Endothelial cell of umbilical vein (primary cell): ENCODE measurements around the gene OR6B2. TPM values are rescaled to one million over a fixed set of nuclear protein-coding genes. Genes with fewer than 3 reads are reported as not detected.

Source experiments
- Bru-seq: library from RNA; stranded (reverse); fragments of 400-500 nt; gene quantifications from one replicate; lab custom pipeline; 2021; lab: Mats Ljungman, UMichigan
- BruChase-seq, 2 experiments: library from RNA; stranded (reverse); fragments of 400-500 nt; gene quantifications; one replicate each; lab custom pipeline; 2021; lab: Mats Ljungman, UMichigan
- BruUV-seq: library from RNA; stranded (reverse); fragments of 400-500 nt; replicated peaks from 2 replicates; lab custom pipeline; 2021; lab: Mats Ljungman, UMichigan
- CTCF ChIA-PET: fragments of 300-600, 350-600 bp; sonication (Branson Sonifier 250); formaldehyde crosslinking; loops from one replicate; lab custom pipeline; 2021; ENCODE audit warnings: antibody characterized with exemption, inconsistent platforms; lab: Charles Lee
- POLR2A ChIA-PET: fragments of 300-600, 350-600 bp; sonication (Branson Sonifier 250); formaldehyde crosslinking; loops from one replicate; lab custom pipeline; 2021; ENCODE audit warnings: antibody characterized with exemption, inconsistent platforms; lab: Charles Lee
- DNase-seq: peaks from one replicate; pipeline ENCODE4 v3.0.0-alpha.2; 2011; ENCODE audit warnings: low read depth, low spot score
- FAIRE-seq: peaks from 2 replicates; lab custom pipeline; 2011; peaks lifted over from hg19 to GRCh38; lab: Jason Lieb, UNC
- H2AFZ ChIP-seq: 2 replicates; pipeline ENCODE4 v1.6.0; 2012; ENCODE audit warnings: low read depth, low read length, control low read depth, inconsistent platforms
- H3K27ac ChIP-seq: 2 replicates; pipeline ENCODE4 v1.5.1; 2011; ENCODE audit warnings: low read depth, mild to moderate bottlenecking, control low read depth, low read length, moderate library complexity; ENCODE audit not compliant: insufficient read depth
- H3K27me3 ChIP-seq, 2 experiments: 2 replicates each; pipeline versions ENCODE4 v1.6.0 to v1.6.1; 2011; ENCODE audit warnings: low read length in 2 of 2, mixed read lengths in 1 of 2; ENCODE audit not compliant: control insufficient read depth in 2 of 2, insufficient read depth in 2 of 2
- H3K36me3 ChIP-seq, 2 experiments: 2 replicates in 1 of 2; 3 replicates in 1 of 2; pipeline ENCODE4 v1.5.1; 2011; ENCODE audit warnings: low read length in 2 of 2, mild to moderate bottlenecking in 1 of 2, moderate library complexity in 1 of 2; ENCODE audit not compliant: control insufficient read depth in 2 of 2, insufficient read depth in 2 of 2; ENCODE audit errors: extremely low read depth in 1 of 2
- H3K4me1 ChIP-seq: 3 replicates; pipeline ENCODE4 v1.5.1; 2011; ENCODE audit warnings: mild to moderate bottlenecking, low read length; ENCODE audit not compliant: control insufficient read depth, insufficient read depth; ENCODE audit errors: extremely low read depth
- H3K4me2 ChIP-seq: 2 replicates; pipeline ENCODE4 v1.6.1; 2011; ENCODE audit warnings: low read length, control low read depth, mixed read lengths; ENCODE audit not compliant: insufficient read depth
- H3K4me3 ChIP-seq, 3 experiments: fragments of 200-600 bp in 1 of 3; sonication (generic), shearing (Covaris generic) in 1 of 3; replicated peaks in 1 of 3; 2 replicates each; pipeline ENCODE4 v1.5.1; 2011 to 2016; ENCODE audit warnings: control low read depth in 3 of 3, low read length in 3 of 3, mild to moderate bottlenecking in 2 of 3, inconsistent platforms in 1 of 3, low read depth in 1 of 3, moderate library complexity in 1 of 3; ENCODE audit not compliant: insufficient read depth in 1 of 3
- H3K79me2 ChIP-seq: 2 replicates; pipeline ENCODE4 v1.6.0; 2012; ENCODE audit warnings: low read length, inconsistent platforms; ENCODE audit not compliant: control insufficient read depth, insufficient read depth
- H3K9ac ChIP-seq: replicated peaks from 2 replicates; pipeline ENCODE3; 2011; ENCODE audit warnings: low read length, control low read depth; ENCODE audit not compliant: insufficient read depth; ENCODE audit errors: extremely low read depth
- H3K9me1 ChIP-seq: replicated peaks from 3 replicates; pipeline ENCODE4 v1.6.0; 2011; ENCODE audit warnings: mild to moderate bottlenecking, low read length; ENCODE audit not compliant: control insufficient read depth, insufficient read depth; ENCODE audit errors: extremely low read depth
- H3K9me3 ChIP-seq: replicated peaks from 2 replicates; pipeline ENCODE4 v1.5.1; 2012; ENCODE audit warnings: low read length, inconsistent platforms; ENCODE audit not compliant: control insufficient read depth, insufficient read depth
- H4K20me1 ChIP-seq: replicated peaks from 2 replicates; pipeline ENCODE3; 2011; ENCODE audit warnings: mild to moderate bottlenecking, low read length; ENCODE audit not compliant: control insufficient read depth, insufficient read depth; ENCODE audit errors: extremely low read depth
- CTCF ChIP-seq, 2 donors: IDR thresholded peaks; 1 replicate in 1 of 2; 2 replicates in 1 of 2; pipeline ENCODE4 v1.5.1; 2011; ENCODE audit warnings: low read length in 2 of 2, mild to moderate bottlenecking in 2 of 2, moderate library complexity in 2 of 2, control low read depth in 1 of 2, inconsistent platforms in 1 of 2, low read depth in 1 of 2; ENCODE audit not compliant: insufficient read depth in 1 of 2; ENCODE audit errors: extremely low read depth in 1 of 2
- EZH2 ChIP-seq: IDR thresholded peaks from 2 replicates; pipeline ENCODE4 v1.6.1; 2012; ENCODE audit warnings: borderline replicate concordance, low read depth, mild to moderate bottlenecking, moderate library complexity, low read length, inconsistent platforms; ENCODE audit not compliant: severe bottlenecking
- FOS ChIP-seq: IDR thresholded peaks from 2 replicates; pipeline ENCODE4 v1.6.1; 2011; ENCODE audit warnings: mild to moderate bottlenecking, low read length, moderate library complexity, borderline replicate concordance; ENCODE audit not compliant: insufficient read depth
- GATA2 ChIP-seq: IDR thresholded peaks from 2 replicates; pipeline ENCODE4 v1.7.0; 2011; ENCODE audit warnings: low read depth, mild to moderate bottlenecking, moderate library complexity, mixed read lengths, low read length; ENCODE audit not compliant: insufficient read length, insufficient read depth
- JUN ChIP-seq: IDR thresholded peaks from 2 replicates; pipeline ENCODE4 v1.6.1; 2011; ENCODE audit warnings: borderline replicate concordance, low read depth; ENCODE audit not compliant: insufficient read length, insufficient read depth
- MAX ChIP-seq: IDR thresholded peaks from 2 replicates; pipeline ENCODE4 v1.6.1; 2011; ENCODE audit not compliant: insufficient read depth, insufficient read length
- MYC ChIP-seq: IDR thresholded peaks from one replicate; pipeline ENCODE4 v1.6.1; 2011; ENCODE audit warnings: mild to moderate bottlenecking, low read depth, low read length
- POLR2A ChIP-seq: IDR thresholded peaks from 2 replicates; pipeline ENCODE4 v1.6.1; 2012; ENCODE audit warnings: low read depth, mild to moderate bottlenecking, control low read depth, low read length
- POLR2AphosphoS5 ChIP-seq: IDR thresholded peaks from 2 replicates; pipeline ENCODE4 v1.6.1; 2012; ENCODE audit warnings: low read depth, mild to moderate bottlenecking, control low read depth, low read length, moderate library complexity; ENCODE audit not compliant: insufficient read depth
- dilution Hi-C: fragments of 300-500 bp; cut with MboI; formaldehyde crosslinking; loops from one replicate; pipeline ENCODE4 v1.15.0; 2019; ENCODE audit warnings: low sequenced_read_pairs; ENCODE audit not compliant: extremely low pct_ligation_motif_present
- intact Hi-C: fragments of 100-400 bp; cut with micrococcal nuclease; formaldehyde crosslinking; loops from one replicate; pipeline ENCODE4 v1.10.0; 2022
- long read RNA-seq: library from polyadenylated mRNA; stranded (forward); transcript quantifications from one replicate; pipeline ENCODE4 v2.0.0, GENCODE V29; 2021
- polyA minus RNA-seq, 3 experiments: library from RNA; depleted of rRNA, polyadenylated mRNA; stranded (reverse); fragments of >200 nt; gene quantifications; 1 replicate in 1 of 3; 2 replicates in 2 of 3; pipeline ENCODE4 v1.2.3, GENCODE V29; 2011
- polyA plus RNA-seq, 4 experiments: library from polyadenylated mRNA; depleted of rRNA in 3 of 4; stranded (reverse) in 3 of 4; unstranded in 1 of 4; fragments of >200 nt; gene quantifications; 2 replicates each; pipeline versions ENCODE4 v1.2.1 to v1.2.3, GENCODE V29; 2011 to 2012; ENCODE audit warnings: missing spikeins in 1 of 4
- total RNA-seq: library from RNA; stranded (reverse); gene quantifications from 2 replicates; pipeline ENCODE4 v1.2.3, GENCODE V29; 2021

OR6B2 gene
- total RNA-seq = not detected in 2 replicates
- not detected in 2 replicates for polyA plus RNA-seq
- polyA plus RNA-seq (2011; cell fraction: cytosol; rRNA removed) = not detected in 2 replicates
- not detected in 2 replicates for polyA plus RNA-seq (2011; cell fraction: nucleus; rRNA removed)
- not detected in 2 replicates for polyA plus RNA-seq (2012)
- polyA minus RNA-seq = not detected in 2 replicates
- polyA minus RNA-seq (2011; cell fraction: cytosol; rRNA and poly(A)+ RNA removed) = not detected
- not detected in 2 replicates for polyA minus RNA-seq (2011; cell fraction: nucleus; rRNA and poly(A)+ RNA removed)
- not detected for Bru-seq, nascent RNA
- BruChase-seq, experiment 1, labeled RNA remaining after a 6-hour chase = not detected
- not detected for BruChase-seq, experiment 2, labeled RNA remaining after a 2-hour chase
- long read RNA-seq = 0 reads

- Histone ChIP-seq H3K9me3 (no peaks in the 10 kb centered on the region), H3K4me1 (no peaks in the 10 kb centered on the region), H3K36me3 (no peaks in the 10 kb centered on the region), H2AFZ (no peak within 1 kb of the TSS), H3K27ac (no peak within 1 kb of the TSS), H3K9me1 (no peaks in the 10 kb centered on the region), H3K4me2 (no peak within 1 kb of the TSS), H3K4me3 (no peak within 1 kb of the TSS), H3K9ac (no peak within 1 kb of the TSS), H3K27me3 (peaks cover 2 to 10% of the 10 kb centered on the region in 2 experiments), H4K20me1 (no peaks in the 10 kb centered on the region), H3K79me2 (no peaks in the 10 kb centered on the region)
- BruUV-seq = no TSS peak
- TF ChIP-seq POLR2A (no peak), EZH2 (no peak), FOS (no peak), POLR2AphosphoS5 (no peak), JUN (no peak), MYC (no peak), GATA2 (no peak), CTCF (IDR thresholded peaks at IDR 0.05; ENCODE audit: extremely low read depth in 1 of 2, insufficient read depth in 1 of 2, low read depth in 1 of 2, low read length in 2 of 2) (no peak), MAX (no peak)
- POLR2A ChIA-PET = no interaction called here
- DNase-seq = no peak
- no peak for FAIRE-seq
- intact Hi-C loops = no loop called here
- CTCF ChIA-PET = interaction anchor here (0.6 to 1.0 kb wide), 2 partner anchors 31 to 736 kb away, joined by 3 to 4 read pairs; no protein-coding TSS in a partner anchor
- dilution Hi-C loops = no loop called here
These were observed at the start of gene OR6B2 for GRCh38 chr2:240030379-240031094. Gene OR6B2, minus strand, starts transcription at chr2:240030429. Its CDS starts 0 bp downstream, at chr2:240030429.
